RWPE1 (cell line): ENCODE data around the gene INTS11.

ENCODE experiments used
- CTCF ChIA-PET: fragments of 350-600 bp; sonication (Branson Sonifier 250); formaldehyde crosslinking; extraction: SDS; loops from one replicate; lab custom pipeline; 2021; lab: Yijun Ruan, JAX
- POLR2A ChIA-PET: fragments of 400-600 bp; formaldehyde crosslinking; extraction: SDS; loops from one replicate; lab custom pipeline; 2020; ENCODE audit warnings: antibody characterized with exemption; ENCODE audit not compliant: low non-redundant PET; lab: Yijun Ruan, JAX
- DNase-seq: peaks from one replicate; pipeline ENCODE4 v3.0.0; 2012; ENCODE audit warnings: low spot score
- H3K27ac ChIP-seq: fragments of 450-650 bp; 2 replicates; pipeline ENCODE4 v1.5.1; 2017
- CTCF ChIP-seq: fragments of 450-650 bp; conservative IDR thresholded peaks from 2 replicates; pipeline ENCODE4 v1.5.1; 2017; ENCODE audit warnings: low read depth, mild to moderate bottlenecking

INTS11 gene

GRCh38 chr1:1315435-1315954 lies 9.0 kb downstream of the INTS11 start:
- ChIA-PET CTCF (interaction anchor here (0.7 to 1.1 kb wide), 2 partner anchors 29 to 40 kb away, joined by 3 to 4 read pairs; no protein-coding TSS in a partner anchor), POLR2A (no interaction called here)
- peak overlapping the region; percentile 100 for H3K27ac ChIP-seq
- DNase-seq = no peak
- TF ChIP-seq CTCF = no peak

- DNase-seq = no peak
- ChIA-PET POLR2A (no interaction called here), CTCF (interaction anchor here (0.7 to 1.1 kb wide), 2 partner anchors 30 to 39 kb away, joined by 3 to 4 read pairs; no protein-coding TSS in a partner anchor)
- H3K27ac ChIP-seq = peak overlapping the region; percentile 100
- no peak for TF ChIP-seq CTCF
Measured at GRCh38 chr1:1314678-1315335, 9.7 kb downstream of the INTS11 start.

GRCh38 chr1:1314237-1314586 lies 10.2 kb downstream of the INTS11 start:
- CTCF ChIA-PET = interaction anchor here (0.6 to 1.1 kb wide), 2 partner anchors 23 to 30 kb away, joined by 4 read pairs; no protein-coding TSS in a partner anchor
- H3K27ac ChIP-seq = peak overlapping the region; percentile 100
- no peak for TF ChIP-seq CTCF
- POLR2A ChIA-PET = no interaction called here
- DNase-seq = no peak

- H3K27ac ChIP-seq = peak overlapping the region; percentile 100
- CTCF ChIA-PET = interaction anchor here (0.6 to 1.0 kb wide), 3 partner anchors 23 to 338 kb away, joined by 3 to 4 read pairs (median 3); no protein-coding TSS in a partner anchor
- TF ChIP-seq CTCF = no peak
Measured at GRCh38 chr1:1313500-1314236, 10.8 kb downstream of the INTS11 start.

GRCh38 chr1:1312450-1313314 lies 11.8 kb downstream of the INTS11 start:
- peak overlapping the region; percentile 100 for H3K27ac ChIP-seq
- no peak for DNase-seq
- POLR2A ChIA-PET = no interaction called here
- TF ChIP-seq CTCF = no peak
- CTCF ChIA-PET = interaction anchor here (0.6 to 1.0 kb wide), 2 partner anchors 191 to 337 kb away, joined by 3 read pairs; no protein-coding TSS in a partner anchor

More at GRCh38 chr1:1313500-1314236, 10.8 kb downstream of the INTS11 start:
- POLR2A ChIA-PET = no interaction called here
- DNase-seq = no peak
